Inflammatory macrophage treated with lipopolysaccharide for 1 hour (primary cell): Measurements from ENCODE around the gene VIT.

Source experiments
- DNase-seq, 2 donors: peaks; one replicate each; pipeline ENCODE4 v3.0.0-alpha.2; 2020 to 2022

VIT gene

DNA sequence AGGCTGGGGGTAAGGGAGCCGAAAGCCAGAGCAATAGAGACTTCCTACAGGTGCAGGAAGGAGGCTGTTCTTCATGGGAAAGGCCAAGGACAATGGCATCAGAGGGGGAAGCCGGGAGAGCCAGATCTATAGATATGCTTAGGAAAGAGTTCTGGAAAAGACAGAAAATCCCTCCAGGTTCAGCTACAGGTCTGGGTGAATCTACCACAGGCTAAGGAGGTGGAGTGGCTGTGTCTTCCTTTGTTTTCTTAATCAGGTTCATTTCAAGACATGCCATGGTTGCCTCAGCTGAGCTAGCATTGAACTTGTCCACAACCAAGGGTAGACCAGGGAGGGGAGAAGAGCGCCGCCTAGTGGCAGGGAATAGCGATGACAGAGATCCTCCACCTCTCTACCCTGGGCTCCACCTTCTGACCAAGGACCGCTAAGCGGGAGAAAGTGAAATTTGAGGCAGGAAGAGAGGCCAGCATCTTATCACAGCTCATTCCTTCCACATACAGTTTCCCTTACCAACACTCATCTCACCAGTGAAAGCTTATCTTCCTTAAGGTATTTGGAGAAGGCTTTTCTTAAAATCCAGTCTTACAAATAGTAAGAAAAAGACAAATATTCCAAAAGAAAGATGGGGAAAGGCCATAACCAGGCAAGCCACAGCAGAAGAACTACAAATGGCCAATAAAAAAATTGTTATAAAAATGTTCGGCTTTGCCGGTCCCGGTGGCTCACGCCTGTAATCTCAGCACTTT lies 74.2 kb downstream of the VIT start:
- DNase-seq: peak; percentile 41 to 80

- no peak for DNase-seq
These were observed 75.2 kb downstream of the VIT start for GRCh38 chr2:36771671-36772070.

- DNase-seq: no peak
These were observed 77.4 kb downstream of the VIT start for GRCh38 chr2:36773947-36774346.

GRCh38 chr2:36775261-36775660 lies 78.8 kb downstream of the VIT start:
- no peak for DNase-seq

DNA sequence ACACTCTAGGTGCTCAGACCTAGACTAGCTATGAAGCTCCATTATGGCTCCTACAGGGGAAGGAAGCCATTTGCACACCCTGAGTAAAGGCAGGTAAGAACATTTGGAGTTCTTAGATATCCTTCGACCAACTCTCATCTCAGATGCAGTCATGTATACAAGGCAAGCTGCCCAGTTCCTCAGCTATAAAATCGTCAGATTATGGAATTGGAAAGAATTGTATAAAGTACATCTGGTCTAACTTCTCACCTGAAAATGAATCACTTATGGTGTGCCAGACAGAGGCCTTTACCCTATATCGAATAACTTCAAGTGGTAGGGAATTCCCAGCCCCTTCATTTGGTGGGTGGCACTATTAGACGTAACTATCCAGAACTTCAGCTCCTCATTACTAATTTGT lies 79.3 kb downstream of the VIT start:
- no peak for DNase-seq

- no peak for DNase-seq
These were observed 80.8 kb downstream of the VIT start for GRCh38 chr2:36777272-36777671.

DNA sequence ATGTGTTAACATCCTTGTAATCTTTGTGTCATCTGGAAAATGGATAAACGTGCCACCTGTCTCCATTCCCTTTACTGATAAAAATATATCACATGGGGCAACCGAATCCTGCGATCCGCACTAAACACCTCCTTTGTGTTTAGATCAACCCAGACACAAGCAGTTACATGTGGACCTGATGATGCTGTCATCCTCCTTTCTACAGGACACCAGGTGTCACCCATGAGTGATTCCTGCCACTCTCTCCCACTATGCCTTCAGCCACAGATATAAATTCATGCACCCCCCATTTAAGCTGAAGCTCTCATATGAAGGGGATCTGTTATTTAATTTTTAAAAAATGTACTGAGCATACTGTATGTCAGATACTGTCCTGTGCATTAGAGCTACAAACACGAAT lies 81.3 kb downstream of the VIT start:
- no peak for DNase-seq

- DNase-seq: no peak
These were observed 83.0 kb downstream of the VIT start for GRCh38 chr2:36779462-36779861.

- DNase-seq: peak; percentile 22 to 80
These were observed 83.8 kb downstream of the VIT start for GRCh38 chr2:36780231-36780839.

DNA sequence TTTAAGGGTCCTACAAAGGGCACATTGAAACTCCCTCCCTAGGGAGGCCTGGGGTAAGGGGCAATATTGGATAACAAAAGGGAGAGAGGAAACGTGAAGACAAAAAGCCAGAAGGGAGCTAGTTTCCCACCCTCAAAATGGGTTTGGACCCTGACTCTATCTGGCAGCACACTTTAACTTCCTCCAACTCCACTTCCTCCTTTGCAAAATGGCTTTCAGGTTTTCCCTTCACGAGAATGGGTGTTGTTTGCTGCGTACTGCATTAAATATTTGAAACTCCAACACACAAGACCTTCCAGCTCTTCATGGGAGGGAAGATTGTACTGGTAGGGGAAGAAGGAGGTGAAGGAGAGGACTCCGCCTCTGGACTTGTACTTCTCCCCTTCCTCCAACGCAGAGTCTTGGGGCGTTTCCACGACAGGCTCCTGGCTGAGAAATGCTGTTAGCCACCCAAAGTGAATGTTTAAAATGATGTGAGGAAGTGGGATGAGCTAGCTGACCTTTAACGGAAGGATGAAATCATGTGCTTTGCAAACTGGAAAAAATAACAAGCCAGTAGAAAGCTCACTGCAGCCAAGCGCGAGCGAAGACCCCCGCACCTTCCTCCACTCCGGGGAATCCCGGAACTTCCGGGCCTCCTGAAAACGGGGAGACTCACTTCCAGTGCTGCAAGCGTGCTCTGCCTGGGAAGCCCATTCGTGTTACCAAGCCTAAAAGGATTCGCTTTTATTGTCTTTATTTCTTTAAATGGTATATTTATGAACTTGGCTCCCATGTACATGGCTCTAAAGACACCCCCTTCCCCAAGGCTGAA lies 85.6 kb downstream of the VIT start:
- DNase-seq: peak; percentile 11

GRCh38 chr2:36783246-36783645 lies 86.7 kb downstream of the VIT start:
- no peak for DNase-seq

DNA sequence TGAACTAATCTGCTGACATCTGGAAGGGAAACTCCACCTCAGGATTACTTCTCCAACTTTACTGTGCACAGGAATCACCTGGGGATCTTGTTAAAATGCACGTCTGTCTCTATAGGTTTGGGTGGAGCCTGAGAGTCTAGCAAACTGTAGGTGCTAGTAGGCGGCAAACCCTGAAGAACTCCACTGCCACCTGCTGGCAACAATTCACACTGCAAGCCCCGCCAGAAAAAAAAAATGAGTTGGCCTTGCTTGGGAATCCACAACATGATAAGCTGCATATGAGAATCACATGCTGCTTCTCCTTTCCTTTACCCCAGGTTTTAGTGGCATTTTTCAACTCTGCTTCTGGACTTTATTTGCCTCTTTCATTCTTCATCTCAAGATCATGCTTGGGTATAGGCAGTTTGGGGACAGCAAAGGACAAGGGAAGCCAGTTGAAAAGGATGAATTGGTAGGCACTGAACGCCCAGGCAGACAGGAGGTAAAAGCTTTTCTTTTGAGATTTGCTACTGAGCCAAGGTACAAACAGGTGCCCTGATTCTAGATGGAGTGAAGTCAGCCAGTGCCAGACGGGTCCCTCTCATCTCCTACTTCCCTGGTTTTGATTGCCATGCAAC lies 88.8 kb downstream of the VIT start:
- DNase-seq: peak; percentile 54 to 87

GRCh38 chr2:36789181-36789804 lies 92.8 kb downstream of the VIT start:
- DNase-seq: no peak

DNA sequence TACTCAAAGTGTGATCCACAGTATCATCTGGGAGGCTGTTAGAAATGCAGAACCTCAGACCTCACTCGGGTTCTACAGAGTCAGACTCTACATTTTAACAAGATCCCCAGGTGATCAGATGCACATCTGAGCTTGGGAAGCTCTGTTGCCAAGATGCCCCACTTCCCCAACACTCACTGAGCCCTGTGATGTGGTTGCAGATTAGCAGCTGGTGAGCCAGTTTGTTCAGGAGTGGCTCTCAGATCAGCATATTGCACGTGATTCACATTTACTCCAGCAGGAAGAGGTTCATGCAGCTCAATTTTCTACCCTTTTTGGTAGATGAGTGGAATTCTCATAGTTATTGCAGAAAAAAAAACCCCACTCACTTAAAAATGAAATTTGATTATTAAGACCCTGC lies 96.4 kb downstream of the VIT start:
- no peak for DNase-seq

DNA sequence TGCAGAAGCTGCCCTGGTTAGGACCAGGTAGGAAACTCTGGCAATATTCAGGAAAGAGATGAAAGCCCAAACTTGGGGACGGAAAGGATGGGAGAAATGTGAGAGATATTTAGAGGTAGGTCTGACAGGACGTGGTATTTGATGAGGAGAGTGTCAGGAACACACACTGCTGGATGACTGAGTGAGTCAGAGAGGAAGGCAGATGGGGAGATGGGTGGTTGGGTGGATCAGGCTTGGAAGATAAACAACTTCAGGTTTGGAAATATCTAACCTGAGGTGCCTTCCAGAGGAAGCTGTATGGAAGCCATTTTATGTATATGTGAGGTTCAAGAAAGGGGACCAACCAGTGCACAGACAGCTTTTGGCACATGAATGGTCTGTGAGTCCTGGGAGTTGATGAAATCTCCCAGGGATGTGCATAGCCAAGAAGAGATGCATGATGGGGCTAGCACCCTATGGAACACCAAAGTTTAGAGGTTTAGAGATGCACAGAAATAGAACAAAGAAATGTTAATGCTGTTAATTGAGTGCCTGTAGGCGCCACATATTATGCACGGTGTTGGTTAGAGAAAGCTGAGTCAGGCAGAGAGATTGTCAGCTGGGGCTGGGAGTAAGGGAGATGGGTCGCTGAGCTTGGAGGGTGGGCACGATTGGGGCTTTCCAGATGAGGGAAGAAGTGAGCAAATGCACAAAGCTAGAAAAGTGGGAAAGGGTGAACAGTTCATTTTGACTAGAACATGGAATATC lies 101.0 kb downstream of the VIT start:
- DNase-seq: no peak

- DNase-seq: no peak
These were observed 102.2 kb downstream of the VIT start for GRCh38 chr2:36798724-36799123.

- DNase-seq: no peak
These were observed 103.9 kb downstream of the VIT start for GRCh38 chr2:36800381-36800780.

GRCh38 chr2:36801088-36801487 lies 104.6 kb downstream of the VIT start:
- no peak for DNase-seq

DNA sequence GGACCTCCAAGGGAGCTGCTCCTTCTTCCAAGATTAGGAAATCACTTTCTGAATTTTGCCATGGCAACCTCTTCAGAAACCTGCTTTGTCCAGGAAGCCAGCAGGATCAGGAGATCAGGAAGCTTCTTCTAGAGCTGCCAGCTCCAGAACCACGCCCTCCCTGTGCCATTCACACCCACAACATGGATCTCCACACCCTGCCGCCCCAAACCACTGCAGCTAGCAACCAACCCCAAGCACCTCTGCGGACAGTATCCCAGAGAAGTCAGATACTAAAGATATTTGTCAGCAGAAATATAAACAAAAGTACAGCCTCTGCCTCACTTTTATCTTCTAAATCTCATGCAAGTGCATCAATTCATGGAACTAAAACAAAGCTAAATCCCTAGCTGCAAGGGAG lies 106.4 kb downstream of the VIT start:
- no peak for DNase-seq

GRCh38 chr2:36805635-36806224 lies 109.2 kb downstream of the VIT start:
- no peak for DNase-seq

DNA sequence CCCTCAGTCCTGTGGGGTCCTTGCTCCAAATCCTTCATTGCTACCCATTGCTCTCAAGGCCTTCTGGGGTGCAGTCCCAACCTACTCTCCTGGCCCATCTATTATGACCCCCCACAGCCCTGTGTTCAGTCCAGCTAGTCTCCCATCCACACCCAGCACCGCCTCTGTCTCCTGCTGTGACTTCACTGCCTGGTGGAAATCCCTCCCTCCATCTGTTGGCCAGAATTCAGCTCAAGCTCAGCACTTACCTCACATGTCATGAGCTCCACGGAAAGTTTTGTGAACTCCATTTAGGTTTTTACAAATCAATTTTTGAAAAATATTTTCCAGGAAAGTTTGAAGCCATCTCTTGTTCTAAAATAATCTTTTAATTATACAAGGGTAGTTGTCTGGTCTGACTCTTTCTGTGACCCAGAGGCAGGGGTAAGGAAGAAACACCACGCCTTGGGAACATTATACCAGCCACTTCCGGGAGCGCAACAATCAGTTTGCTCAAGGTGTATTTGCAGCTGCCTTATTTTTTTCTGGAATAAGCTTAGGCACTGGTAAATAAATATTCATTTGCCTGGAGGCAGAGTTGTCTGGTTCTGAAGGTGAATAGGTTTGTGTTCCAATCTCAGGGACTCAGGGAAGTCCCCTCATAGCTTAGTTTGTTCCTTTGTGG lies 110.8 kb downstream of the VIT start:
- no peak for DNase-seq
